ENCODE results near the gene LCA5L. TPM values are rescaled to one million over a fixed set of nuclear protein-coding genes. Genes with fewer than 3 reads are reported as not detected.
"Not testable (repeated sequence)": the region's sequence is repeated elsewhere in the genome, so short reads cannot be mapped to it uniquely, and the experiment has no call there.

LCA5L gene
- total and polyA plus RNA-seq, 10 of the 15 experiments (the other 5 are each of a cell fraction or from before 2014, with no cell fraction given), result 0.18 to 0.55 (median 0.27) TPM; not detected in 2

GRCh38 chr21:39422527-39423241 is 22.9 kb downstream of the LCA5L start (continued):
- TF ChIP-seq ZNF687 (IDR thresholded peaks at IDR 0.05), result 0 out of 2 replicates have a peak, but pooled peaks have one; percentile 32
- TF ChIP-seq TAF1 (IDR thresholded peaks at IDR 0.05; ENCODE audit: borderline replicate concordance, low read depth, low read length), result no peak
- TF ChIP-seq CHD1 (IDR thresholded peaks at IDR 0.05; ENCODE audit: low read depth, low read length), result no peak
- no peak for TF ChIP-seq CREB1 (IDR thresholded peaks at IDR 0.05; ENCODE audit: low read depth)

GRCh38 chr21:39419204-39419603 is 26.4 kb downstream of the LCA5L start:
- WGBS (ENCODE audit: insufficient coverage, insufficient replicate concordance, low lambda C conversion rate, missing lambda C conversion rate), result 81% methylated on average over 5 of the region's 5 CpGs
- H2AFZ ChIP-seq (ENCODE audit: control insufficient read depth, low read depth, low read length); H3K4me2 ChIP-seq (ENCODE audit: control insufficient read depth, insufficient read depth); H3K9ac ChIP-seq (ENCODE audit: control insufficient read depth, insufficient read depth, low read length); DNase-seq (ENCODE audit: low read depth, low spot score); H4K20me1 ChIP-seq (ENCODE audit: control insufficient read depth, insufficient read depth); H3K27ac ChIP-seq (ENCODE audit: control insufficient read depth, insufficient read depth); ATAC-seq; H3K79me2 ChIP-seq (ENCODE audit: control insufficient read depth, insufficient read depth, low read length); in situ Hi-C loops (cut with MboI); POLR2A ChIA-PET; H3K36me3 ChIP-seq (ENCODE audit: control insufficient read depth in 2 of 2, insufficient read depth in 2 of 2, low read length in 1 of 2); SMC1A ChIA-PET (ENCODE audit: uncharacterized antibody, unreplicated experiment); H3K4me1 ChIP-seq (ENCODE audit: control insufficient read depth, insufficient read depth, low read length); FAIRE-seq; H3K27me3 ChIP-seq (replicated peaks in 1 of 2; ENCODE audit: control insufficient read depth in 2 of 2, insufficient read depth in 2 of 2, low read length in 1 of 2); H3K9me3 ChIP-seq (replicated peaks; ENCODE audit: control insufficient read depth, insufficient read depth, low read length); BruUV-seq (replicated peaks); RAD21 ChIA-PET (ENCODE audit: unreplicated experiment); intact Hi-C loops (cut with micrococcal nuclease; ENCODE audit: unreplicated experiment); H3K4me3 ChIP-seq: not testable (repeated sequence)
- CTCF ChIA-PET, result interaction anchor here (0.9 to 3.1 kb wide), 2 partner anchors 8 to 22 kb away, joined by 3 to 15 read pairs; no protein-coding TSS in a partner anchor

Measured in GM12878 (cell line).